Skin epidermis (tissue), 12 donors: Measurements from ENCODE around the gene RAB11B.

ENCODE experiments used
- H3K27ac ChIP-seq, 21 experiments: fragments of 200-600 bp; sonication (generic) in 11 of 21; one replicate each; pipeline ENCODE4 v1.5.0; 2020; ENCODE audit warnings: mild to moderate bottlenecking in 3 of 21, inconsistent platforms in 2 of 21, moderate library complexity in 2 of 21
- H3K4me3 ChIP-seq, 7 experiments: fragments of 200-600 bp; sonication (generic) in 2 of 7; one replicate each; pipeline ENCODE4 v1.5.0; 2020; ENCODE audit warnings: inconsistent platforms in 2 of 7, mild to moderate bottlenecking in 2 of 7, moderate library complexity in 1 of 7

RAB11B gene

DNA sequence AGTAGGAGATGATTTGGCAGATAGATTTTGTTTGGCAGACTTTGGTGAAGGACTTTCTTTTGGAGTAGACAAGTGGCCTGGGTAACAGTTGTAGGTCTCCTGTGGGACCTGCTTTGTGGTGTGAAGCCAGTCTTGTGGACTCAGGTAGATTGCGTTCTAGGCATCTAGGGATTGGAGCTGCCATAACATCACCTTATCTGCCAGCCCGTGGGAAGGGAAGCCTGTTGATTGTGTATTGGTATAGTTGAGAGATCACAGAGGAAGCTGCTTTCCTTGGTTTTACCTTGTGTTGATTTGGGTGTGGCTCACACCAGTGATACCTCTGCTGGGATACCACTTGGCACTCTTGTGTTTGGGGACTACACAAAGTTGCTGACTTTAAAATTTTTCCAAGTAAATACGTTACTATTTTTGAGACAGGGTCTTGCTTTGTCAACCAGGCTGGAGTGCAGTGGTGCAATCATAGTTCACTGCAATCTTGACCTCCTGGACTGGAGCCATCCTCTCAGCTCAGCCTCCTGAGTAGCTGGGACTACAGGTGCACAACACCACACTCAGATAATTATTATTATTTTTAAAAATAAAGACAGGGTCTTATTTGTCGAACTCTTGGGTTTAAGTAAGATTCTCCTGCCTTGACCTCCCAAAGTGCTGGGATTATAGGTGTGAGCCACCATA is 62.4 kb downstream of the RAB11B start:
- H3K27ac ChIP-seq, result no peak overlapping the region
- no peak overlapping the region for H3K4me3 ChIP-seq

DNA sequence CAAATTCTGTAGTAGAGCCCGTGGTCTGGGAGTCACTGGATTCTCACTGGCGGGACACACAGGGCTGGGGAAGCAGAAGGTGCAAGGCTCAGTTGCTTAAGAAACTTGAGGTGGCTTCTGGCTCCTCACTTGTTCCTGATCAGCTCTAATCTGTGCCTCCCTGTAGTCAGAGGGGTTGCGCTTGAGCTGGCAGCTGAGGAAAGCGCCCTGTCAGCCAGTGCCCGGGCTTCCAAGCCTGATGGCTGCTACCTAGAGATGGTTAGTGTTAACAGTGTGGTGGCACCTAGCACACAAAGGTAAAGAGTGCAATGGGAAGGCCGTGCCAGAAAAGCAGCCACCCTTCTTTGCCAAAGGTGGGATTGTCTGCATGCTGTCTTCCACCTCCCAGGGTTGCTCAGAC is 63.5 kb downstream of the RAB11B start:
- Histone ChIP-seq H3K4me3 (no peak overlapping the region), H3K27ac (peak overlapping the region in 1 of 21 experiments; percentile 6)
